Ovary (tissue), 3 donors: ENCODE data around the gene APBA3.

Source experiments
- EP300 ChIP-seq: sonication (generic); formaldehyde crosslinking; IDR thresholded peaks from one replicate; pipeline ENCODE4 v1.6.1; 2017; ENCODE audit warnings: antibody characterized with exemption
- POLR2A ChIP-seq: fragments of 450-650 bp; IDR thresholded peaks from one replicate; pipeline ENCODE4 v1.6.1; 2017; ENCODE audit warnings: antibody characterized with exemption, mild to moderate bottlenecking, moderate library complexity
- TF ChIP-seq, protein P1 (sequence below), 3 donors: fragments of 450-650 bp in 2 of 3; fragments of 200-600 bp in 1 of 3; IDR thresholded peaks; one replicate each; pipeline versions ENCODE4 v1.5.1 to v1.8.0; 2016 to 2022; ENCODE audit warnings: antibody characterized with exemption in 3 of 3, mild to moderate bottlenecking in 1 of 3
- donor health status: DM: no; HTN: no; CAD: no.

DNA sequence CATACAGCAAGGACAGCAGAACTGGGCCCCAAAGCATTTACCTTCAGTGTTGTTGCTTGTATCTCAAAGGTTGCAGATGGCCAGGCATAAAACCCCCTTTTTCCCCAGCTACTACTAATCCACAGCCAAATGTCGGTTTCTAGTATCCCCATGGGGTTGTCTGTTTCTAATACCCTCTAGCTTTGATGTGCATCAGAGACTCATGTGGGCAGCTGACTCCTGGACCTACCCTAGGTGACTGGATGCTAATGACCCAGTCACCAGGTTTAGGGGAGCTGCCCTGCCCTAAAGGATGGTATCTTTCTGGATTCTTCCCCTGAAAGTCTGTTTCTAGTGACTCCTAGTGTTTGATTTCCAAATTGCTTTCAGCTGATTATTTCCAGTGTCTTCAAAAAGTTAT lies 29.4 kb downstream of the APBA3 start:
- TF ChIP-seq, protein P1, sequence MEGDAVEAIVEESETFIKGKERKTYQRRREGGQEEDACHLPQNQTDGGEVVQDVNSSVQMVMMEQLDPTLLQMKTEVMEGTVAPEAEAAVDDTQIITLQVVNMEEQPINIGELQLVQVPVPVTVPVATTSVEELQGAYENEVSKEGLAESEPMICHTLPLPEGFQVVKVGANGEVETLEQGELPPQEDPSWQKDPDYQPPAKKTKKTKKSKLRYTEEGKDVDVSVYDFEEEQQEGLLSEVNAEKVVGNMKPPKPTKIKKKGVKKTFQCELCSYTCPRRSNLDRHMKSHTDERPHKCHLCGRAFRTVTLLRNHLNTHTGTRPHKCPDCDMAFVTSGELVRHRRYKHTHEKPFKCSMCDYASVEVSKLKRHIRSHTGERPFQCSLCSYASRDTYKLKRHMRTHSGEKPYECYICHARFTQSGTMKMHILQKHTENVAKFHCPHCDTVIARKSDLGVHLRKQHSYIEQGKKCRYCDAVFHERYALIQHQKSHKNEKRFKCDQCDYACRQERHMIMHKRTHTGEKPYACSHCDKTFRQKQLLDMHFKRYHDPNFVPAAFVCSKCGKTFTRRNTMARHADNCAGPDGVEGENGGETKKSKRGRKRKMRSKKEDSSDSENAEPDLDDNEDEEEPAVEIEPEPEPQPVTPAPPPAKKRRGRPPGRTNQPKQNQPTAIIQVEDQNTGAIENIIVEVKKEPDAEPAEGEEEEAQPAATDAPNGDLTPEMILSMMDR (IDR thresholded peaks at IDR 0.05): no peak
- TF ChIP-seq POLR2A: no peak
- TF ChIP-seq EP300: no peak
